Measurements from ENCODE around the gene SLC30A7.

GRCh38 chr1:101002551-101002950, 106.7 kb downstream of the SLC30A7 start:
- TF ChIP-seq CTCF (IDR thresholded peaks at IDR 0.05) (no peak), POLR2A (IDR thresholded peaks at IDR 0.05) (no peak)
